HEK293T (cell line): ENCODE data around the gene EYA3.

ENCODE experiments used
- CTCF ChIA-PET: fragments of 350-600 bp; formaldehyde crosslinking; extraction: SDS; loops from one replicate; lab custom pipeline; 2021; ENCODE audit warnings: antibody characterized with exemption, inconsistent platforms; lab: Yijun Ruan, JAX
- POLR2A ChIA-PET: fragments of 350-600 bp; formaldehyde crosslinking; extraction: SDS; loops from one replicate; lab custom pipeline; 2020; ENCODE audit warnings: antibody characterized with exemption, inconsistent platforms; lab: Yijun Ruan, JAX
- DNase-seq: peaks from one replicate; pipeline ENCODE4 v3.0.0; 2012; ENCODE audit warnings: mixed read lengths; ENCODE audit errors: extremely low spot score
- ARNT ChIP-seq: fragments of 450-650 bp; IDR thresholded peaks from 2 replicates; pipeline ENCODE4 v1.6.1; 2017; ENCODE audit warnings: mild to moderate bottlenecking
- BHLHE40 ChIP-seq: fragments of 450-650 bp; IDR thresholded peaks from 2 replicates; pipeline ENCODE4 v1.6.1; 2016; ENCODE audit warnings: mild to moderate bottlenecking, moderate library complexity, borderline replicate concordance
- CTBP1 ChIP-seq: fragments of 450-650 bp; IDR thresholded peaks from 2 replicates; pipeline ENCODE4 v1.6.1; 2016; ENCODE audit warnings: borderline replicate concordance
- ELF4 ChIP-seq: fragments of 450-650 bp; IDR thresholded peaks from 2 replicates; pipeline ENCODE4 v1.6.1; 2017; ENCODE audit warnings: antibody characterized with exemption
- FOXA1 ChIP-seq: fragments of 450-650 bp; IDR thresholded peaks from 2 replicates; pipeline ENCODE4 v1.6.1; 2016; ENCODE audit warnings: mild to moderate bottlenecking
- FOXK2 ChIP-seq: fragments of 450-650 bp; IDR thresholded peaks from 2 replicates; pipeline ENCODE4 v1.6.1; 2016; ENCODE audit warnings: mild to moderate bottlenecking
- FOXM1 ChIP-seq: fragments of 450-650 bp; IDR thresholded peaks from 2 replicates; pipeline ENCODE4 v1.6.1; 2017; ENCODE audit warnings: mild to moderate bottlenecking, borderline replicate concordance
- HDGF ChIP-seq: fragments of 450-650 bp; IDR thresholded peaks from 2 replicates; pipeline ENCODE4 v1.6.1; 2017; ENCODE audit warnings: antibody characterized with exemption, borderline replicate concordance
- L3MBTL2 ChIP-seq: fragments of 450-650 bp; conservative IDR thresholded peaks from 2 replicates; pipeline ENCODE4 v1.6.1; 2016; ENCODE audit warnings: mild to moderate bottlenecking
- LEF1 ChIP-seq: fragments of 450-650 bp; IDR thresholded peaks from 2 replicates; pipeline ENCODE4 v1.6.1; 2017; ENCODE audit warnings: mild to moderate bottlenecking, borderline replicate concordance
- NFRKB ChIP-seq: fragments of 450-650 bp; IDR thresholded peaks from 2 replicates; pipeline ENCODE4 v1.6.1; 2016; ENCODE audit warnings: mild to moderate bottlenecking, moderate library complexity
- SP1 ChIP-seq: fragments of 450-650 bp; IDR thresholded peaks from 2 replicates; pipeline ENCODE4 v1.6.1; 2017
- SUZ12 ChIP-seq: fragments of 450-650 bp; IDR thresholded peaks from 2 replicates; pipeline ENCODE4 v1.6.1; 2016; ENCODE audit warnings: mild to moderate bottlenecking
- TARDBP ChIP-seq: fragments of 450-650 bp; IDR thresholded peaks from 2 replicates; pipeline ENCODE4 v1.6.1; 2016
- ZNF384 ChIP-seq: fragments of 450-650 bp; IDR thresholded peaks from 2 replicates; pipeline ENCODE4 v1.6.1; 2016
- TF ChIP-seq, protein P1 (sequence below): fragments of 450-650 bp; IDR thresholded peaks from 2 replicates; pipeline ENCODE4 v1.6.1; 2016

The EYA3 gene

GRCh38 chr1:28036431-28036830, 52.0 kb downstream of the EYA3 start:
- no peak for DNase-seq
- TF ChIP-seq L3MBTL2 (no peak), CTBP1 (no peak), FOXA1 (no peak), FOXK2 (no peak), NFRKB (no peak), HDGF (no peak), ELF4 (no peak), SUZ12 (no peak), SP1 (no peak), ARNT (no peak), TARDBP (no peak), BHLHE40 (no peak), ZNF384 (no peak), FOXM1 (no peak), LEF1 (no peak)
- TF ChIP-seq, protein P1, sequence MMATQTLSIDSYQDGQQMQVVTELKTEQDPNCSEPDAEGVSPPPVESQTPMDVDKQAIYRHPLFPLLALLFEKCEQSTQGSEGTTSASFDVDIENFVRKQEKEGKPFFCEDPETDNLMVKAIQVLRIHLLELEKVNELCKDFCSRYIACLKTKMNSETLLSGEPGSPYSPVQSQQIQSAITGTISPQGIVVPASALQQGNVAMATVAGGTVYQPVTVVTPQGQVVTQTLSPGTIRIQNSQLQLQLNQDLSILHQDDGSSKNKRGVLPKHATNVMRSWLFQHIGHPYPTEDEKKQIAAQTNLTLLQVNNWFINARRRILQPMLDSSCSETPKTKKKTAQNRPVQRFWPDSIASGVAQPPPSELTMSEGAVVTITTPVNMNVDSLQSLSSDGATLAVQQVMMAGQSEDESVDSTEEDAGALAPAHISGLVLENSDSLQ, result no peak
- ChIA-PET POLR2A (interaction anchor here (1.4 kb wide), 1 partner anchor 52 kb away, joined by 3 read pairs; the partner anchor contains the start of gene EYA3), CTCF (no interaction called here)

DNA sequence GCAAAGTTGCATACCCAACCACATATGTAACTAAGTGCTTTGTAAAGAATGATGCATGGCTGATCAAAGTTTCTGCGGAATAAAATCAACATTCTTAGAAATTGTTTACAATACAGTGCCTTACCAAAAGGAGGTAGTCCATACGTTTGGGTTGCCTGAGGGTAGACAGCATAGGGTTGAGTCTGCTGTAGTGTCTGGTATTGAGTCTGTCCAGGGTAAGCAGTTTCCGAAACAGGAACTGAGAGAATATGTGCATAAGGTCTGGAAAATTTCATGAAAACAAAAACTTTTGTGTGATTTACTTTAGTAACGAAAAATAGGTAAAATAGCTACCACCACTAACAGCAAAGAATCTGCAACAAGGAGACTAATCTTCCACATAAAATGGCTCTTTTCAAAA, 53.0 kb downstream of the EYA3 start:
- no peak for TF ChIP-seq LEF1
- TF ChIP-seq SUZ12, result no peak
- TF ChIP-seq ZNF384, result no peak
- ChIA-PET POLR2A (no interaction called here), CTCF (no interaction called here)
- no peak for DNase-seq

DNA sequence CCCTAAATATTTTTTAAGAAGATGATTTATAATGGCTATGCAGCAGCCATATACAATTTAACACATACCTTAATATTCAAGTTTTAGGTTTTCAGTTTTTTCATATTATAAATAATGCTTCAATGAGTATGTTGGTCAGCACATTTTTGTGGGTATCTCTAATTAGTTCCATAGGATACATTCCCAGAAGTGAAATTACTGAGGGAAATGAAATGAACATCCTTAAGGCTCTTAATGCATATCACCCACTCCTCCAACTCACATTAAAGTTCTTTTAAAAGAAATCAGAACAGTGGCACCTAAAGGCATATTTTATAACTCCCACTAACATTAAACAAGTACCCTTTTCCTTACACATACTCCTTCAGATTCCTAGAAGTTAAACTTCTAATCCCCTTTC, 56.1 kb downstream of the EYA3 start:
- CTCF ChIA-PET, result no interaction called here

DNA sequence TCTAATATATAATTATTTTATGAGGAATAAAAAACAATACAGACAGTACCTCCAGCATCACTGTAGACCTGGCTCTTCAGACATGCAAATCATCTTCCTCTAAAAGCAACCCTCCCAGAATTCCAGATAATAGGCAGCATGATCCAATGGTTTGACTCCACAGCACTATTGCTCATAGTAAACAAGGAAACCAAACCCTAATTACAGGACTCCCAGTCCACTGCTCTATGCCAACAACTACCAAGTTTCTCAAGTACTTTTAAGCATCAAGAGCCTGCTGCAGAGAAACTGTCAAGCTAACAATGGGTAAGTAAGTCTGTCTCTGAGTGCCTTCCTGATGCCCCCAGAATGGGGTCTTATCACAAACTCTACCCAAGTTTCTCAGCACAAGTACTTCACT, 57.2 kb downstream of the EYA3 start:
- TF ChIP-seq NFRKB (no peak), BHLHE40 (no peak)
- DNase-seq, result no peak
- ChIA-PET POLR2A (no interaction called here), CTCF (no interaction called here)

More for the DNA sequence above, 56.1 kb downstream of the EYA3 start:
- POLR2A ChIA-PET, result no interaction called here
- TF ChIP-seq ELF4 (no peak), LEF1 (no peak), HDGF (no peak), TARDBP (no peak), BHLHE40 (no peak), ZNF384 (no peak), FOXK2 (no peak), FOXA1 (no peak), FOXM1 (no peak), L3MBTL2 (no peak), CTBP1 (no peak), NFRKB (no peak), ARNT (no peak), SUZ12 (no peak), SP1 (no peak)
- TF ChIP-seq, protein P1, result no peak
- DNase-seq, result no peak

DNA sequence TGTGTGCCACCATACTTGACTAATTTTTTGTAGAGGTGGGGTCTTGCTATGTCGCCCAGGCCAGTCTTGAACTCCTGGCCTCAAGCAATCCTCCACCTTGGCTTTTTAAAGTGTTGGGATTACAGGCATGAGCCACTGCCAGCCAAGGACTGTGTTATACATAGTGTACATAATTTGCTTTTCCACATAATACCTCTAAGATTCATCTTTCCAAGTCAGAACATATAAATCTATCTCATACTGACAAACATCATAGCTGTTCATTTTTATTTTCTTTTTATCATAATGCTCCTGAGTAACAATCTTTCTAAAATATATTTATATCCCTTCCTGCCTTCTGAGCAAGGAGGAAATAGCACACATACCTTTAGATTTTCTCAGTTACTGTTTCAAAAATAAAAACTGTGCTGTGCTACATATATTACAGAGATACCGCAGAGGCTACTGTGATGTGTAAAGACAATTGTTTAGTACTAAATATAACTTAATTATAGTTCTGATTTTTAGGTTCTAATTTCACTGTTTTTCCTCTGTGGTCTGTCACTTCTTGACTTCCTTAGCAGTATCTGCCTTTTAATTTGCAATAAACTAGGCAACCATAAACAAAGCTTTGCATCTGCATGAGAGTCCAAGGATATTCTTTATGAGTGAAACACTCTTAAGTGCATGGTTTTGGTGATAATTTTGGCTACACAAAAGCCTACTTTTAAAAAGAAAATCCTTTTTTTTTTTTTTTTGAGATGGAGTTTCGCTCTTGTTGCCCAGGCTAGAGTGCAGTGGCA, 59.3 kb downstream of the EYA3 start:
- TF ChIP-seq BHLHE40 (no peak), CTBP1 (no peak), HDGF (no peak), L3MBTL2 (no peak), SUZ12 (no peak), ZNF384 (no peak), ELF4 (no peak), FOXA1 (no peak), ARNT (no peak), SP1 (no peak), NFRKB (no peak)
- TF ChIP-seq, protein P1, result no peak
- DNase-seq, result no peak
- ChIA-PET CTCF (interaction anchor here (0.7 kb wide), 1 partner anchor 14 kb away, joined by 4 read pairs; no protein-coding TSS in a partner anchor), POLR2A (no interaction called here)

GRCh38 chr1:28027660-28028059, 60.8 kb downstream of the EYA3 start:
- ChIA-PET CTCF (no interaction called here), POLR2A (no interaction called here)
- TF ChIP-seq FOXA1 (no peak), FOXK2 (no peak), FOXM1 (no peak), BHLHE40 (no peak), LEF1 (no peak), ARNT (no peak), ZNF384 (no peak), NFRKB (no peak), ELF4 (no peak), SP1 (no peak), HDGF (no peak), CTBP1 (no peak), TARDBP (no peak), L3MBTL2 (no peak), SUZ12 (no peak)
- TF ChIP-seq, protein P1, result no peak
- no peak for DNase-seq
